Subcutaneous adipose tissue (tissue), 4 donors: Measurements from ENCODE around the gene LIPC. TPM values are rescaled to one million over a fixed set of nuclear protein-coding genes. Genes with fewer than 3 reads are reported as not detected.

Experiments used
- total RNA-seq, 4 donors: library from RNA; depleted of rRNA; stranded (reverse); fragments of >200 nt; gene quantifications; one replicate each; pipeline ENCODE4 v1.1.0, GENCODE V29; 2016
- TF ChIP-seq, protein P1 (sequence below): fragments of 450-650 bp; IDR thresholded peaks from one replicate; pipeline ENCODE4 v1.5.1; 2016; ENCODE audit warnings: low read depth, mild to moderate bottlenecking, control low read depth, antibody characterized with exemption, moderate library complexity

Gene LIPC
- total RNA-seq, 4 donors from 2014 or later, result 0.44 to 0.51 TPM; not detected in 2

DNA sequence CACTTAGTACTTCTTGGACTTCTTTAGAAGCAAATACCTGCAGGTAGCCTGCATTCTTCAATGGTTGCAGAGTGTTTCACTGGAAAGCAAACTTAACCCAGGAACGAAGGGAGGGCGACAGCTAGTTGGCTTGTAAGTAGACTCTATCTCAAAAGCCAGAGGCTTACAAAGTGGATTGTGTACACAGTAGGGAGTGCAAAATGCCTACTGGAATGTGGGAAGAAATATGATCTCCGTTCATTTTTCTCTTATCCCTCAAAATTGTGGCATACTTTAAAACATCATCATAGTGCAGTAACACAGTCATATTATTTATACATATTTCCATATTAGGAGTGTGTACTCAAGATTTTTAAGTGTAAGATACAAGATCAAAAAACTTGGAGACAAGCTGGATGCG is 155.7 kb downstream of the LIPC start:
- TF ChIP-seq, protein P1, sequence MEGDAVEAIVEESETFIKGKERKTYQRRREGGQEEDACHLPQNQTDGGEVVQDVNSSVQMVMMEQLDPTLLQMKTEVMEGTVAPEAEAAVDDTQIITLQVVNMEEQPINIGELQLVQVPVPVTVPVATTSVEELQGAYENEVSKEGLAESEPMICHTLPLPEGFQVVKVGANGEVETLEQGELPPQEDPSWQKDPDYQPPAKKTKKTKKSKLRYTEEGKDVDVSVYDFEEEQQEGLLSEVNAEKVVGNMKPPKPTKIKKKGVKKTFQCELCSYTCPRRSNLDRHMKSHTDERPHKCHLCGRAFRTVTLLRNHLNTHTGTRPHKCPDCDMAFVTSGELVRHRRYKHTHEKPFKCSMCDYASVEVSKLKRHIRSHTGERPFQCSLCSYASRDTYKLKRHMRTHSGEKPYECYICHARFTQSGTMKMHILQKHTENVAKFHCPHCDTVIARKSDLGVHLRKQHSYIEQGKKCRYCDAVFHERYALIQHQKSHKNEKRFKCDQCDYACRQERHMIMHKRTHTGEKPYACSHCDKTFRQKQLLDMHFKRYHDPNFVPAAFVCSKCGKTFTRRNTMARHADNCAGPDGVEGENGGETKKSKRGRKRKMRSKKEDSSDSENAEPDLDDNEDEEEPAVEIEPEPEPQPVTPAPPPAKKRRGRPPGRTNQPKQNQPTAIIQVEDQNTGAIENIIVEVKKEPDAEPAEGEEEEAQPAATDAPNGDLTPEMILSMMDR, result no peak

DNA sequence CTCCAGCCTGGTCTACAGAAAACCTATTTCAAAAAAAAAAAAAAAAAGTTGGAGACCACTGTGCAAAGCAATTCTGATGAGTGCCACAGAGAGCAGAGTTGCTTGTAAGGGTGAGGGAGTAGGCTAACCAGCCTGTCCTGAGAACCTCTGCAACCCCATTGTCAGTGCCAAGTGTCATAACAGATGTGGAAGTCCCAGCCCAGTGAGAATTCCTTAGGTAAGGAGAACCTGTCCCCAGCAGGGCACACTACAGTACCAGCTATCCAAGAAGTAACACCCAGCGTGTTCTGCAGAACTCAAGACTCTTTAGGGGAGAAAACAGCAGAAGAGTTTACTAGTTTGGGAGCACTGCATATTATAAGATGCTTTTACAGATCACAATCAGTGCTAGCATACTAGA is 156.3 kb downstream of the LIPC start:
- TF ChIP-seq, protein P1, result no peak

DNA sequence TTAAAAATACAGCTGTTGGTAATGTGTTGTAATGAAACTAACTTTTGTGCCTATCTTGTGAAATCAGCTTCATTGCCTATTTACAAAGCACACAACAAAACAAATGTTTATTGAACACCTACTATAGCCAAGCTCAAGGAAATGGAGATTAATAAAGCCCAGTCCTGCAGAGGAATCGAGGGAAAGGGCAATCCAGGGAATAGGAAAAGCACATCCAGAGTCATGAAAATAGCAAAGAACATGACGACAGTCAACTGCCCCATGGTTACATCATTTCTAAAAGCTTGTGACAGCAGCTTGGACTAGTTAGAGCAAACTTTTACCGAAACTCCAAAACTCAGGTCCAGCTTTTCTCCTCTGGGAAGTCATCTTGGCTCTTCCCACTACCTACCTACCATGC is 157.3 kb downstream of the LIPC start:
- TF ChIP-seq, protein P1, result no peak

DNA sequence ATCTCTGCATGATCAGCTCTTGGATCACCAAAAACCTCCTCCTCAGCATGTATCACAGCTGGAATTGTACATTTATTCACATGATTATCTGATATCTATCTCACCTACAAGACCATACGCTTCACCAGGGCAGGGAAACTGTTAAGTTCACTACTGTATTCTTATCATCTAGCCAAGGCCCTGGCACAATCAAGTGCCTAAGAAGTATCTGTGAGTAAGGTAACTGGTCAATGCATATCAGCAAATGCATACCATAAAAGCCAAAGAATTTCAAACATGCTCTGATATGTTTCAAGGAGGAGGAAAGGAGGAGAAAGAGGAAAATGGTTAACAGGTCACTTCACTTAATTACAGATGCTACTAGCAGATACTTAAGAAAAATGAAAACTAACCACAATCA is 158.4 kb downstream of the LIPC start:
- TF ChIP-seq, protein P1, result no peak

DNA sequence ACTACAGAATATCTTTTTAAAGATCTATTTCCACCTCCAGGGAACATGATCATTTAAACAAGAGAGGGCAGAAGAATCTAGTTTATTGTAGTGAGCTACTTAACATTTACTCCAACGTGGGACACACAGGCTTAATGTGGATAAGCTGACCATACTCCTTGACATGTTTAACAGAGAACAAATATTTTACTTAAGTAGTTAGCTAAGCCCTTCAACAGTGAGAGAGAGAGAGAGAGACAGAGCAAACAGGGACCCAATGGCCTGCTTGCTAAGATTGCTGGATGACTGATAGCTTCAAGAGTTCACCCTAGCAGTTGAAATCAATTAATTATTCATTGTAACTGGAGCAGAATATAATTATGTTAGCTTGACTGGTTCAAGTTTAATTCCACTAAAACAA is 159.1 kb downstream of the LIPC start:
- TF ChIP-seq, protein P1, result no peak

DNA sequence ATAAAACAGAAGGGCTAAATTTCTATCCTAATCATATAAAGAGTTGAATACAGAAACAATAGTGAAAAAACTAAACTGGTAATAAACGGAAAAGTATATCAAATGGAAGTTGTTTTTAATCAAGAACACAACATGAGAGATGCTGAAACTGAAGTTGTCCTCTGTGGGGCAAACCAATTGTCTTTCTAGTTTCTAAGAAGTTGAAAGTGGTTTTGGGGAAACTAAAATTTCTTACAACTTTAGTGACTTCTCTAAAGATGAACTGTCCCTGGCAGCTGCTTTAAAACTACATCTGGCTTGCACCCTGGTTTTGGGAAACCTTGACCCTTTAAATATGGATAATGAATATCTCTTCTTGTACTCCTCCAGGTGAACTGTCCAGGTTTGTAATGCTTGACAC is 162.1 kb downstream of the LIPC start:
- TF ChIP-seq, protein P1, result no peak

DNA sequence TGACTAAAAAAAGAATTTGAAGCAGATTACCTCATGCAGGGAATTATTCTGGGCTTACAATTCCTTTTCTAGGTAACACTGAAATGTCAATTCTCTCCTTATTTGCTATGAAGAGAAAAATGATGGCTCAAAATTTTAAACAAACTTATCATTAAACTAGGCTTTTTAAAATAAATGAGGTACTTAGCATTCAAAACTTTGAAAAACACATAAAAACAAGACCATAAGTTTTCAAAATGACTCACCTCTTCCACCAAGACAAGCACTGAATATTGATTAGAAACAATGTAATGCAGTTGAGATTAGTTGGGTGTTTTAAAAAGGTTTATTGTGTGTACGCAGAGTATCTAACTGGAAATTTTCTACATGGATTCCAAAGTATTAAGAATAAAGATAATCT is 163.1 kb downstream of the LIPC start:
- TF ChIP-seq, protein P1, result no peak
